GM19467 (cell line): ENCODE data around the gene SLCO1B1.
"Not testable (repeated sequence)": the region's sequence is repeated elsewhere in the genome, so short reads cannot be mapped to it uniquely, and the experiment has no call there.

ENCODE experiments used
- ATAC-seq: cut with Tn5 transposase; IDR thresholded peaks from one replicate; pipeline ENCODE4 v1.9.1; 2021; ENCODE audit warnings: mild to moderate bottlenecking, moderate library complexity; ENCODE audit not compliant: unreplicated experiment

The SLCO1B1 gene, protein sequence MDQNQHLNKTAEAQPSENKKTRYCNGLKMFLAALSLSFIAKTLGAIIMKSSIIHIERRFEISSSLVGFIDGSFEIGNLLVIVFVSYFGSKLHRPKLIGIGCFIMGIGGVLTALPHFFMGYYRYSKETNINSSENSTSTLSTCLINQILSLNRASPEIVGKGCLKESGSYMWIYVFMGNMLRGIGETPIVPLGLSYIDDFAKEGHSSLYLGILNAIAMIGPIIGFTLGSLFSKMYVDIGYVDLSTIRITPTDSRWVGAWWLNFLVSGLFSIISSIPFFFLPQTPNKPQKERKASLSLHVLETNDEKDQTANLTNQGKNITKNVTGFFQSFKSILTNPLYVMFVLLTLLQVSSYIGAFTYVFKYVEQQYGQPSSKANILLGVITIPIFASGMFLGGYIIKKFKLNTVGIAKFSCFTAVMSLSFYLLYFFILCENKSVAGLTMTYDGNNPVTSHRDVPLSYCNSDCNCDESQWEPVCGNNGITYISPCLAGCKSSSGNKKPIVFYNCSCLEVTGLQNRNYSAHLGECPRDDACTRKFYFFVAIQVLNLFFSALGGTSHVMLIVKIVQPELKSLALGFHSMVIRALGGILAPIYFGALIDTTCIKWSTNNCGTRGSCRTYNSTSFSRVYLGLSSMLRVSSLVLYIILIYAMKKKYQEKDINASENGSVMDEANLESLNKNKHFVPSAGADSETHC

DNA sequence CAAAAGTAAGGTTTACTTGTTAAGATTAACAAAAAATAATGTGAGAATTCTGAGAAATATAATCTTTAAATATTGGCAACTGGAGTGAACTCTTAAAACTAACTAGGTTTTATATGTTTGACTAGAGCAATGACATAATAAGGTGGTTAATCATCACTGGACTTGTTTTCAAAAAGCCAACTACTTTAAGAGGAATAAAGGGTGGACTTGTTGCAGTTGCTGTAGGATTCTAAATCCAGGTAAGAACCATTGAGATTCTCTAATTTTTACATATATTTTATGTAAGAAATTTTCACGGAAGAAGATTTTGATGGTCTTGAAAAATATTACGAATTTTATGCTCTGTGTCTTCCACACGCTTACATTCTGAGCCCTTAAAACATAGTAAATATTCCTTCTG, at the start of gene SLCO1B1:
TSS of gene SLCO1B1 (plus strand) at position 197 of the 400 bp plus-strand sequence. CDS start 10,381 bp downstream, outside the sequence.
- no peak for ATAC-seq

DNA sequence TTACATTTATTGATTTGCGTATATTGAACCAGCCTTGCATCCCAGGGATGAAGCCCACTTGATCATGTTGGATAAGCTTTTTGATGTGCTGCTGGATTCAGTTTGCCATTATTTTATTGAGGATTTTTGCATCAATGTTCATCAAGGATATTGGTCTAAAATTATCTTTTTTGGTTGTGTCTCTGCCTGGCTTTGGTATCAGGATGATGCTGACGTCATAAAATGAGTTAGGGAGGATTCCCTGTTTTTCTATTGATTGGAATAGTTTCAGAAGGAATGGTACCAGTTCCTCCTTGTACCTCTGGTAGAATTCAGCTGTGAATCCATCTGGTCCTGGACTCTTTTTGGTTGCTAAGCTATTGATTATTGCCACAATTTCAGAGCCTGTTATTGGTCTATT, 46.2 kb upstream of the SLCO1B1 start:
- ATAC-seq: not testable (repeated sequence)

DNA sequence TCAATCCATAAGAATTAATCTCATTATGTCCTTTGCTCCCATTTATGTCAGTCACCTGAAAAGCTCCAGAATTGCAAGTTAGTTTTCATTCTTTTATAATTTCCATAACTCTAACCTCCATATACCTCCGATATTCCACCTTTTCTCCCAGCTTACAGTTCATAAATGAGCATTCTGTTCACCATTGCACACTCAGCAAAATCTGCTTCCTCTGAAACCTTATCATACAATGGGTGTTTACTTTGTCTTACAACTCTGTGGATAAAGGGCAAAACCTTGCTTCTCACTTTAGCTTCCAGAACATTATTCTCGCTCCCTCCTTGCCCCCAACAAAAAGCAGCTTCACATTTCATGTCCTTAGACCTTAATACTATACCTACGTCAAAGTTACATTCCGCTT, 19.3 kb upstream of the SLCO1B1 start:
- no peak for ATAC-seq

DNA sequence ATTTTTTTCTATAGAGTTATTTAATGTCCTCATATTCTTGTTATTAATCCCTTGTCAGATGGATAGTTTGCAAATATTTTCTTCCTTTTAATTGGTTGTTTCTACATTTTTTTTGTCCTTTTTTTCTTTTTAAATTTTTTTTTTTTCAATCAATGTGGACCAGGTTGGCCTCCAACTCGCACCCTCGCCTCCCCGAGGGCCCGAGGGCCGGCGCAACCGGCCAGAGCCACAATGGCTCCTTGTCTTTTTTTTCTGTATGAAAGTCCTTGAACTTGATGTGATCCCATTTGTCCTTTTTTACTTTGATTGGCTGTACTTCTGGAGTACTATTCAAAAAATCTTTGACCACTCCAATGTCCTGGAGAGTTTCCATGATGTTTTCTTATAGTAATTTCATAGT, 17.7 kb upstream of the SLCO1B1 start:
- no peak for ATAC-seq

DNA sequence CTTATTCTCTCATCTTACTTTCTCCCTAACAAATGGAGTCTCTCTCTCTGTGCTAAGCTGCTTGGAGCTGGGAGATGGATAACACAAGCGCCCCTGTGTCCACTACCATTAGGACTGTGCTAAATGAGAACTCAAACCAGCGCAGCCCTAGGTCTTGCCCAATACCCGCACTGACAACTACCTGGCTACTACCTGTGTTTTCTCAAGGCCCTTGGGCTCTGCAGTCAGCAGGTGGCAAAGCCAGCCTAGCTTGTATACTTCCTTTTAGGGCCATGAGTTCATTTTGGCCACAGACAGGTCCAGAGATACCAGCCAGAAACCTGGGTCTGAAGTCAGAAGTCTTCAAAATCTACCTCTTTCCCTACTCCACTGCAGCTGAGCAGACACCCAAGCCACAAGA, 13.0 kb upstream of the SLCO1B1 start:
- no peak for ATAC-seq

DNA sequence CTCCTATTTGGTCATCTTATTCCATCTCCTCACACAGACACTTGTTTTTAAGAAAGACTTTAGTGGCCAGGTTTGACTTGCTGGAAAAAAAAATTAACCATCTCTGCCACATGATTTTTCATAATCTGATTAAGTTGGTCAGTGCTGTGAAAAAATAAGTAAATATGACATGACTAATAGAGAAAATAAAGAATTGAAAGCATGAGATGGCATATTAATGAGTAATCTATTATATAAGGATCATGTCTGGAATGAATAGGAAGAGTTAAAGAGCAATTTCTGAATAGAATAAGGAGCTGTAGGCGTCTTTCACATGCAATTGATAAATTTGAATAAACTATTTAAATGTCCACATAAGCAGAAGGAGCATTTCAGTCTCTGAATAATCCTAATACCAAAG, 12.2 kb upstream of the SLCO1B1 start:
- ATAC-seq: no peak

DNA sequence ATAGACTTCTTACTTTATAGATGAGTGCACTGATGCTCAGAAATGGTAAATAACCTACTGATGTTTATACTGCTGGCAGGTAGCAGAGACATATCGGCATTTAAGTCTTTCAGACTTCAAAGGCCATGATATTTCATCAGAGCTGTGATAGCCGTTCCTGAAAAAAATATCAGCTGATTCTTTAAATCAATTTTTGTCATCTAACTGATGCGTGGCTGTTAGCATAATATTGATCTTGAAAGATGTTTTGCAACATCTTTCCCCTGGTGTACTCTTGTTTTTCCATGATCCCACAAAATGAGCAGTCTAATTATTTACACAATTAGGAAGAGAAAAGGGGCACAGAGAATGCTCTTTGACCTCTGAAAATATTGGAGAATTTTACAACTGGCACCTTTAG, 1.6 kb upstream of the SLCO1B1 start:
- ATAC-seq: no peak

DNA sequence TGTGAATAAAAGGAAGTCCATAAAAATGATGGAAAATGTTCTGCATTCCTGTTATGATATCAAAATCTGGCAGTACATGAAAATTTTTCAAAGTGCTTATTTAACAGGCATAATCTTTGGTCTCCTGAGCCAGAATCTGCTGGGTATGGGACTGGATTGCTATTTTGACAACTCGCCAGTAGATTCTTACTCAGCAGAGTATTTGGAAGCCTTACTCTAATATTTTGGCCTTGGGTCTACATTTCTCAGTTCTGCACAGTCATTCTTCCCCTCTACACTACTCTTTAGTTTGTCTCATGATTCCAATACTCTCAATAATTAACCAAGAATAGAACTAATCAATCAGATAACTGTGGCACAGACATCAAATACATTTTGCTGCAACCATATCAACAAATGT, 1.1 kb upstream of the SLCO1B1 start:
- no peak for ATAC-seq

DNA sequence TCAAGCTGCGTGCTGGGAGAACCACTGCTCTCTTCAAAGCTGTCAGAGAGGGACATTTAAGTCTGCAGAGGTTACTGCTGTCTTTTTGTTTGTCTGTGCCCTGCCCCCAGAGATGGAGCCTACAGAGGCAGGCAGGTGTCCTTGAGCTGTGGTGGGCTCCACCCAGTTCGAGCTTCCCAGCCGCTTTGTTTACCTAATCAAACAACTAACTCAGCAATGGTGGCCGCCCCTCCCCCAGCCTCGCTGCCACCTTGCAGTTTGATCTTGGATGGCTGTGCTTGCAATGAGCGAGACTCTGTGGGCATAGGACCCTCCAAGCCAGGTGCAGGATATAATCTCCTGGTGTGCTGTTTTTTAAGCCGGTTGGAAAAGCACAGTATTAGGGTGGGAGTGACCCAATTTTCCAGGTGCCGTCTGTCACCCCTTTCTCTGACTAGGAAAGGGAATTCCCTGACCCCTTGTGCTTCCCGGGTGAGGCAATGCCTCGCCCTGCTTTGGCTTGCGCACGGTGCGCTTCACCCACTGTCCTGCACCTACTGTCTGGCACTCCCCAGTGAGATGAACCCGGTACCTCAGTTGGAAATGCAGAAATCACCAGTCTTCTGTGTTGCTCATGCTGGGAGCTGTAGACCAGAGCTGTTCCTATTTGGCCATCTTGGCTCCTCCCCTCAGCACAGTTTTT, 6.5 kb downstream of the SLCO1B1 start:
- not testable (repeated sequence) for ATAC-seq

DNA sequence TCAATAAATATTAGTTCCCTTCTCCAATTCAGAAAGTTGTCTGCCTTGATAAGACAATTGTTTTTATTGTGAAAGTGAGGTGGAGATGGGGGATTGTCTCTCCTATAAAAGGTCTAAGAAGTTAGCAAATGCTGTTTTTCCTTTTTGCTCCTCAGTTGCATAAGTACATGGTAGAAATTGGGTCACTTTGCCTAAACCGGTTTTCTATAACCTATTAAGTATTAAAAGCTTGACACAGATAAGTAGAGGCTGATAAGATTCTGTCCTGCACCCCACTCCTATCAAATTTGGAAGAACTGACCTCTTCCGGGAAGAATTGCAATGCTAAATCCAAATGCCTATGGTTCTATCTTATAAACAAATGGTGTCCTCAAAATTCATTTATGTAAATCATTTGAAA, 7.0 kb downstream of the SLCO1B1 start:
- no peak for ATAC-seq

DNA sequence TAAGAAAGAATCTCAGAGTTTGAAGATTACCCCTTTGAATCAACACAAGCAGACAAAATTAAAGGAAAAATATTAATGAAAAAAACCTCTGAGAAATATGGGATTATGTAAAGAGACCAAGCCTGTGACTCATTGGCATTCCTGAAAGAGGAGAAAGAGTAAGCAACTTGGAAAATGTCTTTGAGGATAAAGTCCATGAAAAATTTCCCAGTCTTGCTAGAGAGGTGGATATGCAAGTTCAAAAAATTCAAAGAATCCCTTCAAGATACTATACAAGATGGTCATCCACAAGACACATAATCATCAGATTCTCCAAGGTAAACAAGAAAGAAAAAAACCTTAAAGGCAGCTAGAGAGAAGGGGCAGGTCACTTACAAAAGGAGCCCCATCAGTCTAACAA, 13.3 kb downstream of the SLCO1B1 start:
- ATAC-seq: no peak

DNA sequence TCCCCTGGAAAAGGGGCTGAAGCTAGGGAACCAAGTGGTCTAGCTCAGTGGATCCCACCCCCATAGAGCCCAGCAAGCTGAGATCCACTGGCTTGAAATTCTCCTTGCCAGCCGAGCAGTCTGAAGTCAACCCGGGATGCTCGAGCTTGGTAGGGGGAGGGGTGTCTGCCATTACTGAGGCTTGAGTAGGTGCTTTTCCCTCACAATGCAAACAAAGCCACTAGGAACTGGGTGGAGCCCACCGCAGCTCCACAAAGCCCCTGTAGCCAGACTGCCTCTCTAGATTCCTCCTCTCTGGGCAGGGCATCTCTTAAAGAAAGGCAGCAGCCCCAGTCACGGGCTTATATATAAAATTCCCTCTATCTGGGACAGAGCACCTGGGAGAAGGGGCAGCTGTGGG, 18.9 kb downstream of the SLCO1B1 start:
- not testable (repeated sequence) for ATAC-seq

DNA sequence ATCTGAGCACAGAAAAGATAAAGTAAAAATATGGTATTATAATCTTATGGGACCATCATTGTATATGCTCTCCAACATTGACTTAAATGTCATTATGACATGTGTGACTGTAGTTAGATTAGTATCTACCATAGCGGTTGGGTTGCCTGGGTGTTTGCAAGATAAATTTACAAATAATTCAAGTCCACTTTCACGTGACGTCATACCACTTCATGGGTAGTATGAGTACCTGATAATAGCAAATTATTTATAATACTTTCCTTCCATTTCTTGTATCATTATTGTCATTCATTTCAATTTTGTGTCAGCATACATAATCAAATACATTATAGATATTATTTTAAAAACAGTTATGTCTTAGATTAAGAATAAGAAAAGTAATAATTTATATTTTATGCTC, 20.2 kb downstream of the SLCO1B1 start:
- no peak for ATAC-seq

DNA sequence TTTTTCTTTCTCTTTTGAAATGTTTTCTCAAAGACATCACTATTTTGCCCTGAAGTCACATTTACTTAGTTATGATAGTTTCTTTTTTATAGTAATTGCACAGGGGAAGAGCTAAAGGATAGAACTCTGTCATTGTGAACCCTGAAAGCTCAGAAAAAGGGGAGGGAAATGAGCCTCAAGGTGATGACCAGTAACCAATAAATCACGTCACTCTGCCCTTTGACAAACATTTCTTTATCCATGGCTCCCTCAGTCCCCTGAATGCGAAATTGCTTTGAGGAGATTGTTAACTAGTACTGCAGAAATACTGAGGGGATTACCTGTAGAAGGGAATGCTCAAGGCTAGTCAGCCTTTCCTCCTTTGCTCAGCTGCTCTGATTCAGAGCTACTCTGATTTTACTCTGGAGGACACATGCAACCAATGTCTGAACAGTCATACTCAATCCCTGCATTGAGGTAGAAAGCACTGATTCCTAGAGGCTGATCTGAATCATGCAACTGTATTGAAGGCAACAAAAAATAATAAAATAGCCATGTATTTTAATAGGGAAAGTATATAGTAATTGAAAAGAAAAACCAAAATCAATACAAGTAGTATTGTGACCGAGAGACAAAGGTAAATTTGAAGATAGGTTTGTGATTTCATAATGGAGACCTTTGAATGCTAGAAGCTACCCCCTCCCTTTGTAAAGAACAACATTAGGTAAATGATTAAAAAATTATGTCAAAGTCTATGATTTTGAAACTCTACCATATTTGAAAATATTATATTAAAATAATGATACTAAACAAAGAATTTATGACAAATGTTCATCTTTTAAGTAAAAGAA, 24.7 kb downstream of the SLCO1B1 start:
- ATAC-seq: no peak

DNA sequence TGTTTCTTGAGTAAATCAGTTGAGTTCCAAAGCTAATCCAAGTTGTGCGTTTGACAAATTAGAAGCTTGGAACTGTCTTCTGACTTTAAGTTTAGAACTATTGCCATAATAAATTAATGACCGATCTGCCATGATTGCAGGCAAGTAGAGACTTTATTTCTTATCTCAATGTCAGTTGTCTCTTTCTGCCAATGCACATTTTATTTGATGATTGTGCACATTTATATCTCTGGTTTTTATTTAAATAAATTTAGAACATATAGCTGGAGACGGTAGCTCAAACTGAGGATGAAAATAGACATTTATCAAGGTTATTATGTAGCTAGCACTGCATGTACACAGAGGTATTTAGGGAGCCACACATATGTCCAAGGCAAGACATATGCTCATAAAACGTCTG, 34.1 kb downstream of the SLCO1B1 start:
- no peak for ATAC-seq

DNA sequence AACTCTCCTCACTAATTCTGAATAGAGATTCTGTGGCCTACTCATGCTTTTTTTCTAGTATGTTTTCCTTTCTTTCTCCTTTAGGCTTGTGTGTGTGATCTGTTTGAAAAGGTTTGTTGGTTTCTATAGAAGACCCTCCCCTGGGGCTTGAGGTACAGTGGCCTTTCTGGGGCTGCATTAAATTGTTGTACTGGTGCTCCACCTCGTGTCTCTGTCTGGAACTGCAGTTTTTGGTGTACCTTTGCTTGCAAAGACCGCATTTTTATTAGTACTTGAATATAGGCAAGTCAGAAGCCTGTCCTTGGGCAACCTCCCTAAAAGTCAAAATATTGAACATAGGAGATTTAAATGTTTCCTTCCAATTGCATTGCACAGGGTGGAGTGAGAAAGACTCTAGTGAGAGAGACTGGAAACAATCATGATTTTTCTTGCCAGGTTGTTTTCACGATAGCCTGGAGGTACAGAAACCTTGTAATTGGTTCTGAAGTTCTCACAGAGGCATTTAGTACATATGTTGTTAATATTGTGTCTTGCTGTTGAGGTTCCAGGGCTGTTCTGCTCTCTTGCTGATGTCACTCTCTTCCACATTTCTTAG, 39.0 kb downstream of the SLCO1B1 start:
- peak; percentile 77 for ATAC-seq

DNA sequence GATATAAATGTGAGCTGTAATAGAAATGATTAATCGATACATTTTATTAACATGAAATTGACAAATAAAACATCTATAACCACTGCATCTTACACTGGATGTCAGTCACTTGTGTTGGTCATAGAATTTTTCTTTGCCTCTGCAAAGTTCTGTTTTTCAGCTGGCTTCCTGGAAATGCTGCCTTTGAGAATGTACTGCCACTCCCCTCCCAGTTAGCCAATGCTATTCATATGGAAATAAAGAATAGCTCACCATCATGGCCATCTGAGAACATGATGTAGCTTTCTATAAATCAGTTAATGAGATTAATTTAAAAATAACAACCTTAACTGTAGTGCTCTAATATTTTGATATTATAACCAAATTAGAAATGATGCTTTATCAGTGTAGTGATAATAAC, 41.1 kb downstream of the SLCO1B1 start:
- no peak for ATAC-seq

DNA sequence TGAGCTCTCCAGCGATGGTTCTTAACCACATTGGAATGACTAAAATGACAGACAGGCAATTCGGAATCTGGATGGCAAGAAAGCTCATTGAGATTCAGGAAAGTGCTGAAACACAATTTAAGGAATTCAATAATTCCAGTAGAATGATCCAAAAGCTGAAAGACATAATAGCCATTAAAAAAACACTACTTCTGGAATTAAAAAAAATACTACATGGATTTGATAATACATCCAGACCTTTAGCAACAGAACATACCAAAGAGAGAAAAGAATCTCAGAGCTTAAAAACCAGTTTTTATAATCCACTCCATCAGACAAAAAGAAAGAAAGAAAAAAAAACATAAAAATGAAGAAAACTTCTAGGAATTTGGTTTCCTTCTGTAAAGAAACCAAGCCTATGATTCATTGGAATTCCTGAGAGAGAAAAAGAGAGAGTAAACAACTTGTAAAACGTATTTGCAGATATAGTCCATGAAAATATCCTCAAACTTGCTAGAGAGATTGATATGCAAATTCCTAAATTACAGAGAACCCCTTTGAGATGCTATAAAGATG, 52.8 kb downstream of the SLCO1B1 start:
- no peak for ATAC-seq

DNA sequence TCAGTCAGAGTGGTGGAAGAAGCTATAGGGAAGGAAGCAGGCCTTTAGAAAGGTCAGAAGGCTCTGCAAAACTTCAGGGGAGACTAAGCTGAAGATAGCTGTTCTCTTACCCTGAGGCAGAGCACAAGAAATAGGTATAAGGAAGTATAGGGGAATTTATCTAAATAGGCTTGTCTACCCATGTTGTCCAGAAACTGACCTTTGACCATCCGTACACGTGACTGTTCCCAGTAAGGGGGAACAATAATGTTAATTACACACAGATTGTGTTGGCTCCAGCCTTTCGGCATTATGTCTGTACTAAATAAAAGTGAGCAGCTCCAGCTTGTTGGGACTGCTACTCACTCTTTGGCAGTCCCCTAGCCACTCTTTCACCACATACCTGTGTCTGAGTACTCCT, 59.0 kb downstream of the SLCO1B1 start:
- no peak for ATAC-seq

DNA sequence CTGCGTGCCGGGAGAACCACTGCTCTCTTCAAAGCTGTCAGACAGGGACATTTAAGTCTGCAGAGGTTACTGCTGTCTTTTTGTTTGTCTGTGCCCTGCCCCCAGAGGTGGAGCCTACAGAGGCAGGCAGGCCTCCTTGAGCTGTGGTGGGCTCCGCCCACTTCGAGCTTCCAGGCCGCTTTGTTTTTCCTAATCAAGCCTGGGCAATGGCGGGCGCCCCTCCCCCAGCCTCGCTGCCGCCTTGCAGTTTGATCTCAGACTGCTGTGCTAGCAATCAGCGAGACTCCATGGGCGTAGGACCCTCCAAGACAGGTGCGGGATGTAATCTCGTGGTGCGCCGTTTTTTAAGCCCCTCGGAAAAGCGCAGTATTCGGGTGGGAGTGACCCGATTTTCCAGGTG, 83.4 kb downstream of the SLCO1B1 start:
- not testable (repeated sequence) for ATAC-seq
